ENCODE results near the gene TMEFF2.

The TMEFF2 gene

GRCh38 chr2:192216336-192216735, 21.6 kb upstream of the TMEFF2 start:
- H3K4me3 ChIP-seq (ENCODE audit: low read depth, low read length) = no peak overlapping the region
- no peak for TF ChIP-seq CTCF (IDR thresholded peaks at IDR 0.05; ENCODE audit: borderline replicate concordance, insufficient read depth, low read depth, low read length)

GRCh38 chr2:192215096-192215877, 20.6 kb upstream of the TMEFF2 start:
- H3K4me3 ChIP-seq (ENCODE audit: low read depth, low read length) = no peak overlapping the region
- TF ChIP-seq CTCF (IDR thresholded peaks at IDR 0.05; ENCODE audit: borderline replicate concordance, insufficient read depth, low read depth, low read length) = no peak

GRCh38 chr2:192208848-192209247, 14.1 kb upstream of the TMEFF2 start:
- TF ChIP-seq CTCF (IDR thresholded peaks at IDR 0.05; ENCODE audit: borderline replicate concordance, insufficient read depth, low read depth, low read length) = no peak
- H3K4me3 ChIP-seq (ENCODE audit: low read depth, low read length) = no peak overlapping the region

GRCh38 chr2:192206399-192206798, 11.7 kb upstream of the TMEFF2 start:
- no peak for TF ChIP-seq CTCF (IDR thresholded peaks at IDR 0.05; ENCODE audit: borderline replicate concordance, insufficient read depth, low read depth, low read length)
- H3K4me3 ChIP-seq (ENCODE audit: low read depth, low read length) = no peak overlapping the region

GRCh38 chr2:192203876-192204275, 9.1 kb upstream of the TMEFF2 start:
- H3K4me3 ChIP-seq (ENCODE audit: low read depth, low read length) = no peak overlapping the region
- TF ChIP-seq CTCF (IDR thresholded peaks at IDR 0.05; ENCODE audit: borderline replicate concordance, insufficient read depth, low read depth, low read length) = no peak

GRCh38 chr2:192202373-192202772, 7.6 kb upstream of the TMEFF2 start:
- TF ChIP-seq CTCF (IDR thresholded peaks at IDR 0.05; ENCODE audit: borderline replicate concordance, insufficient read depth, low read depth, low read length) = no peak

GRCh38 chr2:192201116-192201515, 6.4 kb upstream of the TMEFF2 start:
- no peak overlapping the region for H3K4me3 ChIP-seq (ENCODE audit: low read depth, low read length)
- no peak for TF ChIP-seq CTCF (IDR thresholded peaks at IDR 0.05; ENCODE audit: borderline replicate concordance, insufficient read depth, low read depth, low read length)

More at GRCh38 chr2:192202373-192202772, 7.6 kb upstream of the TMEFF2 start:
- no peak overlapping the region for H3K4me3 ChIP-seq (ENCODE audit: low read depth, low read length)
